ENCODE results near the gene RASSF8.

The RASSF8 gene

DNA sequence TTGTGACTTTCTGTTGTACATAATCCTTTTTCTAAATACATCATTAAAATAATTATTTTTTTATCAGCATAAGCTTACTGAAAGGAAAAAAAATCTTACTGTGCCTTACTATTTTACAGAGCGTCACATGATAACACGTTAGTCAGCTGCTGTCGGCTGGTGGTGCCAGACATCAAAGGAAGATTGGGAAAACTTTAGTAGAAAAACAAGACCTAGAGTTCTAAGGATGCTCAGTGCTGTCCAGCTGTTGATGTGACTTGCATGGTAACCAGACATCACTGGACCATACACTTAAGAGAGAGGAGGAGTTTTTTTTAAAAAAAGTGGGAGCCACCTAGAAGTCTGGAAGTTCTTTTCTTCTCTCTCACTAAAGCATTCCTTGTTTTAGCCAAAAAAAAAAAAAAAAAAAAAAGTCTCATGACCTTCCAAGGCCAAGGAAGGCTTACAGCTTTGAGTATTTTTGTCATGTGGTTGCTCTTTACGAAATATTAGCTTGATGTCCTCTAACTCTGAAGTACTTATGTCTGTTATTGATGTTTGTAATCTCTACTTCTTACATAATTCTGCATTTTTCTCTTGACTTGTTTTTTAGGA is 4.5 kb downstream of the RASSF8 start:
- no peak for DNase-seq

DNA sequence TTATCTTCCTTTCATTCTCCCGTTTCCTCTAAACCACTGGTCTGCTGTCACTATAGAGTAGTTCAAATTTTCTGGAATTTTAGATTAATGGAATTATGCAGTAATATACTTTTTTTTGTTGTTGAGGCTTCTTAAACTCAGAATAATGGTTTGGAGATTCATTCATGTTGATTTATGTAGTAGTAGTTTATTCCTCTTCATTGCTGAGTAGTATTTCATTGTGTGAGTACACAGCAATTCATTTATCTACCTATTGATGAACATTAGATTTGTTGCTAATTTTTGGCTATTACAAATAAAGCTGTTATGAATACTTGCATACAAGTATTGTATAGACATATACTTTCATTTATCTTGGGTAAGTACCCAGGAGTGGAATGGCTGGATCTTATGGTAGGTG is 7.2 kb downstream of the RASSF8 start:
- DNase-seq: no peak

DNA sequence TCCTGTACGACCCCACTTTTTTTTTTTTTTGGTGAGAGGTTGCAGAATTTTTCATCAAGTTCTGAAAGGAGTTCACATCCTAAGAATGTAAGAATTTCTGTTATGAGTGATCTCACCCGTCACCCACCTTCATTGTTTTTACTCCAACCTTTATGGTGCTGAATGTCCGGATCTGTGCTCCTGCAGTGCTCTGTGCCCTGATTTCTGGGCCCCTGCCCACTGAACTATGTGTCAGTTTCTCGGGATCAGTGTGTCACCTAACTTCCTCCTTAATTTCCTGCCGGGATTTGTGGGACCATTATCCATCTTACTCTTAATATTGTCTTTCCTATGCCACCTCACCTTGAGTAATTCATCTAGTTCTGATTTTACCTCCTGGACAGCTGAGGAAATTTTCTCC is 11.6 kb downstream of the RASSF8 start:
- DNase-seq: no peak

DNA sequence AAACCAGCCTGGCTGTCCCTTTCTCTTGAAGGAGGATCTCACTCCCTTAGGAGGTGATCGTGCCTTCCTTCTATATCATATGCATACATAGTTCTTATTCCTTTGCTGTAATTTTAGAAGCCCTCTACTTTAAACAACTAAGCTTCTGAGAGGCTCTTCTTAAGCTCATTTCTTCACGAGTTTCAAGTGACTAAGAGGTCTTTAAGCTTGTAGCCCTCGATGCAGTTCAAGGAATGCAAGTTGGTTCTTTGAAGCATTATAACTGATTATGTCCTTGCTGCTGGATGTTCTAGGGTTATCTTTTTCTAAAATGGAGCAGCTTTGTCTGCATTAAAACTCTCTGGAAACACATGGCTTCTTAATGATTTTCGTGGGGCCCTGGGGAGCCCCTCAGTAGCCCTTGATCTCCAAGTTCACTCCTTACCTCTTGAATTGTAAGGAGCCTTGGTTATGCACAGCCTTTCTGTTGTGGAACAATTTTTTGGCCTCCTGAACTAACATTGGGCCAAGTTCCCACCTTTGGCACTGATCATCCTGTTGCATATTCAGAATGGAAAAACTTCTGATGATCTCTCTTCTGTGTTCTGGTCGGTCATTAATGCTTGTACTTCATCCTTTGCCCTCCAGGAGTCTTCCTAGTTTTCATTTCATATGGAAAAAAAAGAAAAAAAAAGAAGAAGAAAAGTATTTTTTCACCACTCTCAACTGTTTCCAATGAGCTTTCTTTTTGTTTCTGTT is 12.6 kb downstream of the RASSF8 start:
- no peak for DNase-seq

DNA sequence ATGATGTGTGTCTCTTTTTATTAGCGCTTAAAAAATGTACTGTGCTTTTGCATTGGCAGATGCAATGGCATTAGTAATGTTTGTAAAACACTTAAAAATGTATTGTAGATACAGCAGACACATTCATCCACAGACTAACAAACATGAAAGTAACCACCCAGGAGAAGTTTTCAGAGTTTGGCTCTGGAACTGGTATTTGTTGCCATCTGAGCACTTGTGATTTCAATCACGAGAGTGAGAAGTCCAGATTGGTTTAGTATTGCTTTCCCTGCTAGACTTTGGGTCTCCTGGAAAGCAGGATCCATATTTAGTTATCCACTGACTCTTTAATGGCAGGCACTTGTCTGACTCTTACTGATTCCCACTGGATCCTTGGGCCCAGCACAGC is 13.2 kb downstream of the RASSF8 start:
- DNase-seq: no peak

DNA sequence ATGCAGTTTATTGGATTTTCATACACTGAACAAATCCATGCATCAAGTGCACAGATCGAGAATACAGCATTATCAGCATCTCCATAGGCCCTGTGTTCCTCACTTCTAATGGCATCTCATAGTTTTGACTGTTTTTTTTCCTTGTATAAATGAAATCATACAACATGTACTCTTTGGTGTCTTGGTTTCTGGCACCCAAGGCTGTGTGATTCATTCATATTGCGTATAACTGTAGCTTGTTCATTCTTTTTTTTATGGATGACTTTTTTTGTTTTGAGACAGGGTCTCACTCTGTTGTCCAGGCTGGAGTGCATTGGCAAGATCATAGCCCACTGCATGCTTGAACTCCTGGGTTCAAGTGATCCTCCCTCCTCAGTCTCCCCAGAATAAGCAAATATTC is 14.3 kb downstream of the RASSF8 start:
- no peak for DNase-seq

DNA sequence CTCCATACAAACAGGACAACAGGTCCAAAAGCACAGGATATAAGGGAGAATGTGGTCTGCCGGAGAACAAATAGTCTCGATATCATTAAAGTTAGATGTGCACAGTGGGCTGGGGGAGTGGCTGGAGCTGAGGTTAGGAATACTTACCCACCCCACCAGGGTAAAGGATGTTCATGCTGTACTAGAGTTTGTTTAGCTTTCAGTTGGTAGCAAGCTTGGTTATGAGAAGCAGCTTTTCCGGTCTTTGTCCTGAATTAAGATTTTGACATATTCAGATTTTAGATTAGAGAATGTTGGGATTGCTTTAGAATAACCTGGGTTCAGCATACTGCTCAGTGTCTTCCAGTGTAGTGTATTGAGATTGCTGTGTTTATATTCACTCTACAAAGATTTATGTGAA is 16.7 kb downstream of the RASSF8 start:
- DNase-seq: no peak

DNA sequence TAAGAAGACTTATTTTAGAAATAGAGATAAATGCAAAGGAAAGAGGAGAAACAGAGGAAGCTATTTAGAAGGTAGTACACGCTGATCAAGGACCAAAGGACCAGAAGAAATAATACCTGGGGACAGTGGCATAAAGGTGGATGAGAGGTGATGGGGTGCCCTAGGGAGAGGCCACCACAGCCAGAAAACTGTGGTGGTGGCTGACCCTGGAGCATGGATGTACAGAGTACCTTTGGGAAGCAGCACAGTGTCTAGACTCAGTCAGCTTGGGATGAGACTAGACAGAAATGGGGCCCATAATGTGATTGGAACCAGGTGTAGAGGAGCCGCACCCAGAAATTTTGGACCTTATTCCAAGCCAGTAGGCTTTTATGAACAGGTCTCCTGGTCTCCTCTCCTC is 17.2 kb downstream of the RASSF8 start:
- DNase-seq: no peak

DNA sequence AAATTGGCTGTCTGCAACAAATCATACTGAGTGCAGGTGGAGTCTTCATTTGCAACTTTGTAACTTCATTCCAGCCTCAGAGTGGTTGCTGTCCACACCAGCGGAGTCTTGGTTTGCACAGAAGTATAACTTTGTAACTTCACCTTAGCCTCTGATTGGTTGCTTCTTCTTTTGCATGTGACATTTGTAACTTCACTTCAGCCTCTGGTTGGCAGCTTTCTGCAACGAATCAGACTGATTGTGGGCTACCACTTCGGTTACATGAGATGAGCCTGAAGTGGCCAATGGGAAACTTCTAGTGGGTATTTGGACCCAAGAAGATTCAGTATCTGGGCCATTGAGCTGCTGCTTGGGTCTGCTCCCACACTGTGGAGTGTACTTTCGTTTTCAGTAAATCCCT is 17.8 kb downstream of the RASSF8 start:
- no peak for DNase-seq

DNA sequence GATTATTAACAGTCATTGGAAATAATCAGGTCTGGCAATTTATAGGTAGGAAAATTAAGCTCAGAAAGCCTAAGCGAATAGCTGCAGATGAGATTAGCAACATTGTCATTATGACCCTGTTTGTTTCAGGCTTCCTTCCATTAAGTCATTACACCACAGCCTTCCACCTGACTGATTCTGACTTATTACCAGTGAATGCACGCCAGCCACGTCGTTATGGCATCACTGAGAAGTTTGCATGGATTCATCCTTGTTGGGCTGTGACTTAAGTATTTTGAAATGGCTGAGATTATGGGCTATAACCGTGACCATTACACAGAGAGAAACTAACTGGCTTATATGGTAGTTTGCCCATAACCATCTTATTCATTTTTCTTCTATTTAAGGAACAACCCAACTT is 18.6 kb downstream of the RASSF8 start:
- DNase-seq: no peak

DNA sequence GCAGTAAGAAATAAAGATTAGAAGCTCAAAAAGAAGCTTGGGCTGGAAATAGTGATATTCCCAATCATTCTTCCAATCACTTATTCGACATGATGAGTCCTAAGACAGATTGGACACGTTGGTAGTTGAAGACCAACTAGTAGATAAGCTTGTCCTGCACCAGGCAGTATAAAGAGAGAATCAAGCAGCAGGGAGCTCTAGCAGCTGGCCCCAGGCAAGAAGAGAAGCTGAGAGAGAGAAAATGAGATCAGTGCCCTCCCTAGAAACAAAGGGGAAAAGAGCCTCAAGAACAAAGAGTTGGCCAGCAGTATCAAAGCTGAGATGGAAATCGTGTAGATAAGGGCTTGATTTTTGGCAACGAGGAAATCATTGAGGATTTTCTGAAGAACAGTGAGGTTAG is 20.6 kb downstream of the RASSF8 start:
- no peak for DNase-seq

DNA sequence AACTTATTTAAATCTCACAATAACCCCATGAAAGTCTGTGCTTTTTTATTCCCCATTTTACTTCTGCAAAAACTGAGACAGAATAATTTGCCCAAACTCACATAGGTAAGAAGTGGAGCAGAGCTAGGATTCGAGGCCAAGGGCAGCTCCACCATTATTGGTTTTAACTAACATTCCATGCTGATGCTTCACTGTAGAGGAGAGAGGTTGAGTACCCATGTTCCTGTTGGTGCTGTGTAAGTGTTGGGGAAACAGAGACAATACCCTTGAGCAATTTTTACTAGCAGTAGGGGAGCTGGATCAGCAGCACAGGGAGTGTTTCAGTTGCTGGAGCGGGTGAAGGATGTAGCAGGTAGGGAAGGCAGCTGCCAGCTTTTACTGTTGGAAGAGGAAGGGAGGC is 21.1 kb downstream of the RASSF8 start:
- no peak for DNase-seq

DNA sequence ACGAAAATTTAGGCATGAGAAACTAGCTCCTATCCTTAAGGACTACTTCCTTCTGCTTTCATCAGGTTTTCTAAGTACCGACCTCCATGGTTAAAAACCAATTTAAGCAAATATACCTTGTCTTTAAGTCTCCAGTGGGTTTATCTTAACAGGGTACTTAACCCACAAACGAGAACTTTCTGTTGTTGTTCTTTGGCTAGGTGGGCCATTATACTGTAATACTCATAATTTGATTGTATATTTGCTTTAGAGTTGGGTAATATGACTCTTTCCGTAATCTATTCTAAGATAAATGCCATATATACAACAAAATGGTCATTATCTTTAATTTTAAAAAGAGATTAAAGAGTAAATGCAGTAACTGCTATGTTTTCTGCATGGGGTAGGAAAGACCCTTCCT is 21.6 kb downstream of the RASSF8 start:
- DNase-seq: no peak

DNA sequence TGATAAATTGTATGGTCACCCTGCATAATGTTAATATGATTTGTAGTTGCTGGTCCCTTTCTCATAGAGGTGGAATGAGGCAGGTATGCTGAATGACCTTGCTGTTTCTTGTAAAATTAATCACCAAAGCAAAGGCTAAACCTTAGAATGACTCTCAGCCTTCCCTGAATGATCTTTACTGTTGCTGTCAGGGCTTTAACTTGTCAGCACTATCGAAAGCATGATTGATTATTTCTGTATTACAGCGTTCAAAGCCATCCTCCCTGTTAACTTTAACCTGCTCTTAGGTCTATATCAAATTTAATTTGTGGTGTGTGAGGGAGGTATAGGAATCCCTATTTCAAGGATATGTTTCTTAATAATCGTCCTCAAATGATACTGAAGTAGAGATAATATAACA is 23.1 kb downstream of the RASSF8 start:
- DNase-seq: no peak

DNA sequence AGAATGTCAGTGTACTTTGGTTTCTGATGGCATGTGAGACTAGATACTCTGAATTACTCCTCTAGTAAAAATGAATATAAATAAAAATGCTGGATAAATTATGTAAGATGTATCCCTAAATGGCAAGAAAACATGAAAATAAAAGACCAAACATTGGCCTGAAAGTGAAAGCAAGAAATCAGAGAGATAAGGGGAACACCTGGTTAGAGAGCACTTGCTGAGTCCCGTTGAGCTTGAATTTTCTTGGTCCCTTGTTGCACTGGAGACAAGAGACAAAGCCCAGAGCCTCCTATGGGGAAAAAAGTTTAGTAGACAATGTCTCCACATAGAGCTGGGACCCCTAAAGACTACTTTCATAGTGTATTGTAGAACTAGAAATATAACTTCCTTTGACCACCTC is 23.9 kb downstream of the RASSF8 start:
- no peak for DNase-seq

DNA sequence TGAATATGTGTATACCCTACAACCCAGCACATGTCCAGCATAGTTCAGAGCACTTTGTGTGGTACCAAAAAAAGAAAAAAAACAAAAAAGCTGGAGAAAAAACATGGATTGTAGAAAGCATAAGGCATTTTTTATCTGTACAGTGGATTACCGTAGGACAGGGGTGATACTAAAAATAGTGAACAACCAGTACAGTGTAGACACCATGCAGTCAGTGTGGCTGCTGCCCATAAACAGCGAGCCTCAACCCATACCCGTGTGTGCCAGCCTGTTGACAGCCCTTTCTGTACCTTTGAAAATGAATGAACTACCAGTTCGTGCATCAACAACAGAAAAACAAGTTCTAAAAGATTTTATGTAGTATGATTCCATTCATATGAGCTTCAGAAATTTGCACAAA is 25.1 kb downstream of the RASSF8 start:
- no peak for DNase-seq

DNA sequence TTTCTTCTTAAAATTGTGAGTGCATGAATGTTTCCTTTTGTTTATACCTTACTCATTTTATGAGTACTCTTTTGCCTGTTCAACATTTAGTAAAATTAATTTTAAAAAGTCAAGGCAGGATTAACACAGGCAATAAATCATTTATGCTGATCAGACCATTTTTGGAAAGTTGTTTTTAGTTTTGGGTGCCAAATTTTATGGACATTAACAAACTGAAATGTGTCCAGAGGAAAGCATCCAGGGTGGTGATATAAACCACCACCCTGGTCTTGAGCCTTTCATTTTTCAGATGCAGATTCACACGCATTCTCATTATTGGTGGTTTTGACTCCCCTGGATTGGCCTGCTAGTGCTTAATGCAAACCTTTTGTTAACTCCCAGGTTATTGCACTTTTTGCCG is 26.3 kb downstream of the RASSF8 start:
- DNase-seq: no peak

DNA sequence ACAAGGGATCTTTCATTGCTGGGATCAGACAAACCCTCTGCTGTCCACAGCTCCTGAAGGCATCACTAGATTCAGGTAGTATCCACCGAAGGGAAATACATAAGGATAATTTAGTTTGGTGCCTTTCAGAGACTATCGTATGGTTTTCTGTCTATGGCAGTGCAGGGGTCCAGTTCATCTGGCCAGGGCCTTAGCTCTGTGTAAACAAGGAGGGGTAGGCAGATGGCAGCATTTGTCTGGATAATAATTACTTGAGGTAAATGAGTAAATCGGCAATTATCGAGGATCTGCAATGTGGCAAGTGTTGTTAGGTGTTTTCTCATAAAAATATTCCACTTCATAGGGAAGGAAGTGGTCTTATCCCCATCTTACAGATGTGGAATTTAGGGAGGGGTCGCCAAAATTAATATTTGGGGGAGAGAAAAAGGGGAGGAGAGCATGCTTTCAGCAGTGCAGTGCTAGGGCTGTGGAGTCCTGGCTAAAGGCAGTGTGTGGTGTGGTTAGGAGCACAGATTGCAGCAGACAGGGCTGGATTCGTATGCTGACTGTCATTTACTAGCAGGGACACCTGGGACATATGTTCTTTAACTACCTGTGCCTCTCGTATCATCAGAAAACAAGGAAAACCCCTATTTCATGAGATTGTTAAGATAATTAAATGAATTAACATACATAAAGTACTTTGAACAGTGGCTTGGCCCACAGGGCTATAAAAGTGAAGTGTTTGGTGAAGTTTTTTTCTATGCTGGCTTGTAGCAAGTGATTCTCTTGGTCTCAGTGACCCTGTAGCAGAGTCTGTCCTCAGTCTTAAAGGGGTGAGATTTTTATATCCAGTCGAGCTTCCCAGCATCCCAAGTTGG is 27.1 kb downstream of the RASSF8 start:
- no peak for DNase-seq

DNA sequence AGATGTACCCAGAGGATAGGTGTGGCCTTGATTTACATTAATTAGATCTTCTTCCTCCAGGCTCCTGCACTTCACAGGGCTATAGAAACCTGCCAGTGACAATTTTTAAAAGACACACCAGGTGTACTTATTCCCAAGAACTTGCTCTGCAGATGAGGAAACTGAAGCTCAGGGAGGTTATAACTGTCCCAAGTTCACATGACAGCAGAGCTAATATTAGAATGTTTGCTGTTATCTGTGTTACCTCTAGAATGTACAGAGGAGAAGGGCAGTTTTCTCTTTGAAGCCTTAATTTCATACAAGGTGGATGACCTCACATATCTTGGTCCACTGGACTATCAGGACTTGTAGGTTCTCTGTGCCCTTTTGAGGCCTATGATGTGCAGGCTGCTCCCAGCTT is 27.7 kb downstream of the RASSF8 start:
- DNase-seq: no peak

DNA sequence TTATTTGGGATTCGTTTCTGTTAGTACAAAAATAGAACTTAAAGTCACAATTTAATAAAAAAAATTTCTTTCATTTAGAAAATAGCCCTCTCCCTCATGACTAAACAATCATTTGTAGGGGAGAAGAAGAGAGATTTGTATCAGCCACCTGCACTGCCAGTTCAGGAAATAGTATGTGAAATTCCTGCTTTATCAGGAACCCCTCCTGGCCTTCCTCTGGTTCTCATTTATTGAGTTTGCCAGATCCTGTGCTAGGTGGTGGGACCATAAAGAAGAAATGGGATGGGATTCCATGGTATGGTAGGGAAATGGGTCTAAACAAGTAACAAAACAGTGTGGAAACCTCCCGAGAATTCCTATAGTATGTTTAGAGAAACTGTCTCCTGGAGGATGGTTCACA is 30.0 kb downstream of the RASSF8 start:
- DNase-seq: no peak

DNA sequence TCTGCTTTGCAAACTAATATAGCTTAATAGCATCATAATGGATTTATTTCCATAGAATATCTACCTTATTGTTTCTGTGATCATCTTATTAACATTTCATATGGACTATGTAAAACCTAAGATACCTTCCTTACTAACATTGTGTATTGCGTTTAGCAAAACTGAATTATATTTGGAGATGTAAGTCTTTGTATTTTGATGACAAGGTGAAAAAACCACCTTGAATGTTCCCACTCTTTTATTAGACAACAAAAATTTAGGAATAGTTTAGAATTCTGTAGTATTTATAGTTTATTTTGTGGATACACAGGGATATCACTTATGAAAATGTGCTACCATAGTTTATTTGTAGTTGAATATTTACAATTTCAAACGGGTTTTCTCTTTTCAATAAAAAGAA is 32.0 kb downstream of the RASSF8 start:
- DNase-seq: no peak

DNA sequence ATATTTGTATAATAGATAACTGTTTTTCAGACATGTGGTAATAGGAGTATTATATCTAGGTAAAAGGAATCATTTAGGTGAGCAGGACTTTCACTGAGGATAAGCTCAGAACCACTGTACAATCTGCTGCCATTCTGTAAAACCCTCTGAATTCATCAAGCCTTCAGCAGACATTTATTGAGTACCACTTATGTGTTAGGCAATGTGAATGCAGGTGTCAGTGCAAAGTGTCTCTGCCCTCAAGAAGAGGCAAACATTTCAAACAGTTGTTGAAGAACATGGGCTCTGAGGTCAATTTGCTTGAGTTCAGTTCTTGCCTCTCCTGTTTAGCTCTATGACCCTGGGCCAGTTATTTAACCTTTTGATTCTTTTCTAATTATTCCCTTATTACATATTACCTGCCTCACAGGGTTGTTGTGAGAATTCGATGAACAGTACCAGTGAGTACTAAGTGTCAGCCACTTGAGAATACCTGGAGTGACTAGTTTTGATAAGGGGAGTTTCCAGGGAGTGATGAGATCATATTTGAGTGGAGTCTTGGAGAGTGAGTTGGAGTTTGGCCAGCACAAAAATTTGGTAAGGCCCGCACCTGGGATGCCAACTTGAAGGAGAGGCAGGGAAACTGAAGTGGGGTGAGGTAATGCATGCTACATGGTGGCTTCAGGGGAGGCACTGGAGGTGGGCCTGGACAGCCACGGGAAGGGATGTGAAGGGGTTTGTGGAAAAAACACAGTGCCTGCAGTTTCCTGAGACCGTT is 33.7 kb downstream of the RASSF8 start:
- DNase-seq: no peak

DNA sequence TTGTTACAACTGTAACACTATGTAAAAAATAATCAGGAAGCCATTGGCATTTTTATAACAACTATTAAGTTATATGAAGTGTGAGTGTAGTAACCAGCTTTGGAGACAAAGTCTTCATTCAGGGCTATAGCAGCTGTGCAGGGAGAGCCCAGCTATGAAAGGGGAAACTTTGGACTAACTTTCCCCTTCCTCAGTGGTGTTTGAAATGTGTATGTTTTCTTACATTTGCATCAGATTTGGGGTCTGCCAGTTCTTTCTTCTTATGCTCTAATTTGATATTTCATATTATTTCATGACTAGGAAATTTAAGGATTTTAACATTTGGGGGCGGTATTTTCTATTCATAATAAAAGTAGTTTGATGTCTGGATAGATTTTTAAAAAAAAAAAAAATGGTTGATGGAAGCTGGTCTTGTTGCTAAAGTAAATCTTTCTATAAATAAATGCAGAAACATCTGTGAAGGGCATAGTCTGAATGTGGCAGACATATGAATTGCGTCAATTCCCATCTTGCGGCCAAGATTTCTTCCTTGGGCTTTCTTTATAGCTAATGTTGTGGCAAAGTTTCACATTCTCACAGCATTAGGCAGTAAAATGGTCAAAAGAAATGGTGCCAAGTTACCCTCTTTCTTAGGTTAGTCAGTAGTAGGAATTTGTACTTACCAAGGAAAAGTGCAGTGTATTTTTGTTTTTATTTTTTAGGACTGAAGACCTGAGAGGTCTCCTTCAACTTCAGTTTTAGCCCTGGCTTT is 35.6 kb downstream of the RASSF8 start:
- no peak for DNase-seq

Data from hematopoietic multipotent progenitor cell treated with erythropoietin and hydrocortisone succinate and interleukin-3 and kit ligand, for 6 days (in vitro differentiated cells).